Brain microvascular endothelial cell (primary cell): ENCODE results near the gene KCNH6.

Source experiments
- DNase-seq: peaks from one replicate; pipeline ENCODE4 v3.0.0-alpha.2; 2020
- H3K27ac ChIP-seq: fragments of 250-450 bp; sonication (Bioruptor Pico); 2 replicates; pipeline ENCODE4 v1.5.1; 2020; ENCODE audit warnings: mild to moderate bottlenecking, moderate library complexity
- H3K27me3 ChIP-seq: fragments of 250-450 bp; sonication (Bioruptor Pico); replicated peaks from 2 replicates; pipeline ENCODE4 v1.5.1; 2020; ENCODE audit warnings: mild to moderate bottlenecking
- H3K36me3 ChIP-seq: fragments of 250-450 bp; sonication (Bioruptor Pico); replicated peaks from 2 replicates; pipeline ENCODE4 v1.5.1; 2020; ENCODE audit warnings: mild to moderate bottlenecking
- H3K4me3 ChIP-seq: 2 replicates; pipeline ENCODE4 v1.5.1; 2011; ENCODE audit warnings: low read depth, mild to moderate bottlenecking, control low read depth, low read length, moderate library complexity
- in situ Hi-C: cut with HindIII; loops from 2 replicates; pipeline ENCODE4 v1.10.0; 2017; ENCODE audit warnings: low sequenced_read_pairs, low pct_ligation_motif_present
- TF ChIP-seq, protein P1 (sequence below): IDR thresholded peaks from 2 replicates; pipeline ENCODE4 v1.5.1; 2011; ENCODE audit warnings: low read depth, mild to moderate bottlenecking, moderate library complexity, low read length, control low read depth, inconsistent platforms; ENCODE audit errors: missing control alignments

The KCNH6 gene

DNA sequence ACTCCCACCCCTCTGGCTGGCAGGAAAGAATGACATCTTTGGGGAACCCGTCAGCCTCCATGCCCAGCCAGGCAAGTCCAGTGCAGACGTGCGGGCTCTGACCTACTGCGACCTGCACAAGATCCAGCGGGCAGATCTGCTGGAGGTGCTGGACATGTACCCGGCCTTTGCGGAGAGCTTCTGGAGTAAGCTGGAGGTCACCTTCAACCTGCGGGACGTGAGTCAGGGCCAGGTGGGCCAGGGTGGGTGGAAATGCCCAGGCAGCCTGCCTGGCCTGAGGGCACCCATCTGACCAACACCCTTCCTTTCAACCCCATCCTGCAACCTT is 19.0 kb downstream of the KCNH6 start:
- no peak for DNase-seq
- TF ChIP-seq, protein P1, sequence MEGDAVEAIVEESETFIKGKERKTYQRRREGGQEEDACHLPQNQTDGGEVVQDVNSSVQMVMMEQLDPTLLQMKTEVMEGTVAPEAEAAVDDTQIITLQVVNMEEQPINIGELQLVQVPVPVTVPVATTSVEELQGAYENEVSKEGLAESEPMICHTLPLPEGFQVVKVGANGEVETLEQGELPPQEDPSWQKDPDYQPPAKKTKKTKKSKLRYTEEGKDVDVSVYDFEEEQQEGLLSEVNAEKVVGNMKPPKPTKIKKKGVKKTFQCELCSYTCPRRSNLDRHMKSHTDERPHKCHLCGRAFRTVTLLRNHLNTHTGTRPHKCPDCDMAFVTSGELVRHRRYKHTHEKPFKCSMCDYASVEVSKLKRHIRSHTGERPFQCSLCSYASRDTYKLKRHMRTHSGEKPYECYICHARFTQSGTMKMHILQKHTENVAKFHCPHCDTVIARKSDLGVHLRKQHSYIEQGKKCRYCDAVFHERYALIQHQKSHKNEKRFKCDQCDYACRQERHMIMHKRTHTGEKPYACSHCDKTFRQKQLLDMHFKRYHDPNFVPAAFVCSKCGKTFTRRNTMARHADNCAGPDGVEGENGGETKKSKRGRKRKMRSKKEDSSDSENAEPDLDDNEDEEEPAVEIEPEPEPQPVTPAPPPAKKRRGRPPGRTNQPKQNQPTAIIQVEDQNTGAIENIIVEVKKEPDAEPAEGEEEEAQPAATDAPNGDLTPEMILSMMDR = no peak
- no peaks in the 10 kb centered on the region for H3K36me3 ChIP-seq
- H3K27ac ChIP-seq = no peak overlapping the region
- H3K4me3 ChIP-seq = no peak overlapping the region
- peaks cover 18% of the 10 kb centered on the region for H3K27me3 ChIP-seq
- in situ Hi-C loops = no loop called here

DNA sequence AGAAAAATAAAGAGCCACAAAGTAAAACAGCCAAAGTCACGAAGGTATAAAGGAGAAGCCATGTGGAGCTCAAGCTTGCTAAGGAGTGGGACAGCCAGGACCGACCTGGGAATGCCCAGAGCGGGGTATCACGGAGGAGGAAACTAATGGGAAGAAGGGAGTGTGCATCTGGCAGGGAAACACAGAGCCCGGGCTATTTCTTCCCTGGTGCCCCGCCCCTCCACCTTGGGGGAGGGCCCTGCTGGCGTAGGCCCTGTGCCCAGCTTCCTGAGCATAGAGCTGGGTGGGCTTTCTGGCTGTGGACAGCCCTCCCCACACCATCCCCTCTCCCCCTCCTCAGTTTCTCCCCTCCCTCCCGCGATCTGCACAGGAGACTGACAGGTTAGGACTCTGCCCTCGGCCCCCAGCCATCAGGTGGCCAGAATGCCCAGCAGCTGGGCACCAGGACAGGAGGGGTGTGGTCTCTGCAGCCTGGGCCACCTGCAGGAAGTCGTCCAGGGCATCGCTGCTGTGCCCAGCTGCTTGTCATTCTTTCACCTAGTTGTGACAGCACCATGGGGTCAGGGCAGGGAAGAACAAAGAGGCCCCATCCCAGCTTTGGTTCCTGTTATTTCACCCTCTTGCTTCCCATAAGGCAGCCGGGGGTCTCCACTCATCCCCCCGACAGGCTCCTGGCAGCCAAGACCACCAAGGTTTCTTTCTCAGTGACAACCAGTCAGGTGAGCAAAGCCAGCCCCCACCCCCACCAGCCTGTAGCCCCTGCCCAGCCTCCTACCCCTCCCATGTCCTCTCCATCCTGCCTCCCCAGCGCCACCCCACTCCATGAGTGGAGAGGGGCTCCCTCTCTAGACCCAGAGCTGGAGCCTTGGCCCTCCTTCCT is 20.0 kb downstream of the KCNH6 start:
- peaks cover 12% of the 10 kb centered on the region for H3K27me3 ChIP-seq
- H3K27ac ChIP-seq = no peak overlapping the region
- TF ChIP-seq, protein P1 = no peak
- DNase-seq = no peak
- in situ Hi-C loops = no loop called here
- H3K4me3 ChIP-seq = no peak overlapping the region
- no peaks in the 10 kb centered on the region for H3K36me3 ChIP-seq

DNA sequence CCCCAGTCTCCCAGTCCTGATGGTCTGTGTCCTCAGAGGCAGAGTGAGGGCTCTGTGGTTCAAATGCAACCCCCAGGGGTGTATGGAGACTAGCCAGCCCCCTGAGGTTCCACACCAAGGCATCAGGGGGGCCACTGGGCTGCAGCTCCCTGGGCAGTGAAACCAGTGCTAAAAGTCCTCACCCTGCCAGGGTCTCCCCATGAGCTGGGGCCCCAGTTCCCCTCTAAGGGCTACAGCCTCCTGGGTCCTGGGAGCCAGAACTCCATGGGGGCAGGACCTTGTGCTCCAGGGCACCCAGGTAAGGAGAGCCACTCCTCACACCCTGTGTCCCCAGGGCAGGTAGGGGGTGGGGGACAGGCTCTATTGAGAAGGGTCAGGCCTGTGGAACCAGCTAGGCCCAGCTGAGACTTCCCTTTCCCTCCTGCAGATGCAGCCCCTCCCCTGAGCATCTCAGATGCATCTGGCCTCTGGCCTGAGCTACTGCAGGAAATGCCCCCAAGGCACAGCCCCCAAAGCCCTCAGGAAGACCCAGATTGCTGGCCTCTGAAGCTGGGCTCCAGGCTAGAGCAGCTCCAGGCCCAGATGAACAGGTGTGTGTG is 20.8 kb downstream of the KCNH6 start:
- DNase-seq = no peak
- no peaks in the 10 kb centered on the region for H3K36me3 ChIP-seq
- in situ Hi-C loops = no loop called here
- no peak overlapping the region for H3K27ac ChIP-seq
- TF ChIP-seq, protein P1 = no peak
- no peak overlapping the region for H3K4me3 ChIP-seq
- H3K27me3 ChIP-seq = peaks cover 5% of the 10 kb centered on the region

DNA sequence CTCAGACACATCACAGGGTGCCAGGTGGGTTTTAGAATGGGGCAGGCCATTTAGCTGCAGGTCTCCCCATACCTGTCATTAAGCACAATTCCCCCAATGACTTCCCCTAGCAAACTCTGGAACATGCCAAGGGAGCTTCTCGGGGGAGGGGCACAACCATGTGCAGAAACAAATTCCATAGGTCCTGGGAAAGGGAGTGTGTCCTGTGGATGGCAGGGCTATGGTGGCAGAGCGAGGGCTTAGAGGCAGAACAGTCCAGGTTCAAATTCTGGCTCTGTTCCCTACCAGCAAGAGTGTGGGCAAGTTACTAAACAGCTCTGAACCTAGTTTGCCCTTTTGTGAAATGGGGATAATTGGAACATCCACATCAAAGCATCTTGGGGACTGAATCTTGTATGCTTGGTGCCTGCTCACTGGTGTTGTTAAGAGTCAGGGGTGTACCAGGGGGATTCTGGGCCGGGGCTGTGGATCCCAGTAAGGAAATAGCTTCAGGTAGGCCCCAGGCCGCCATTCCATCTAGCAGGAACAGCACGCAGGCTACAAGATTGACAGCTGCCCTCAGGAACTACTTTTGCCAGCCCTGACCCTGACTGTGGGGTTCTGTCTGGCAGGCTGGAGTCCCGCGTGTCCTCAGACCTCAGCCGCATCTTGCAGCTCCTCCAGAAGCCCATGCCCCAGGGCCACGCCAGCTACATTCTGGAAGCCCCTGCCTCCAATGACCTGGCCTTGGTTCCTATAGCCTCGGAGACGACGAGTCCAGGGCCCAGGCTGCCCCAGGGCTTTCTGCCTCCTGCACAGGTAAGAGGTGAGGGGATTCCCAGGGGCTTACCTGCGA is 21.5 kb downstream of the KCNH6 start:
- Histone ChIP-seq H3K4me3 (no peak overlapping the region), H3K27me3 (no peaks in the 10 kb centered on the region), H3K27ac (no peak overlapping the region), H3K36me3 (no peaks in the 10 kb centered on the region)
- TF ChIP-seq, protein P1 = no peak
- no peak for DNase-seq
- in situ Hi-C loops = no loop called here

DNA sequence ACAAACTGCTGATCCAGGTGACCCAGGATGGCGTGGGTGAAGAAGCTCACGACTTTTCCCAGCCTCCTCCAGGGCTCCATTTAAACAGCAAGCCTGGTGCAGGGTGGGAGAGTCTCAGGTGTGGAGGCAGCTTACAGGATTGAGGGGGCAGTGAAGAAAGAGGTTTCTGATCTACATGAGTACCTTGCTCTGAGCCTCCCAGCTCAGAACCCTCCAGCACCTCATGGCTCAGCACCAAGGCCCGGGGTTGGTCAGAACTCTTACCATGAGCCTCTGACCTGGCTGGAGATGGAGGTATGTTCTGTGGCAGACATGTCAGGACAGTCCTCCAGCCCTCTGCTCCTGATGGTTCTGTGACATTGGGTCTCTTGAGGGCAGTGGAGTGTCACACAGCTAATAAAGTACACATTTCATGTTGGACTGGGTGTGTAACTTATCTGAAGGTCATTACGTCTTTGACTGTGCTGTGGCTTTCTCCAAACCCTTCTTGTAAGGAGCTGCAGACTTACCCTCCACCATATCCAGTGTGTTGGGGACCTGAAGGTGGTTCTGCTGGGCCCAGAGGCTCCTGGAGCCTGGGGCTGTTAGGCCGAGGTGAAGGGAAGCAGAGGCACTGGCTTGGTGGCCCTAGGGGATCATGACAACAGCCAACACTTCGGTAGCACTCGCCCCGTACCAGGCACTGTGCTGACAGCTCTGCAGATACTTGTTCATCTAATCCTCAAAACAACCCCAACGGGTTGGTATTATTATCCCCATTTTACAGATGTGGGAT is 23.3 kb downstream of the KCNH6 start:
- Histone ChIP-seq H3K36me3 (no peaks in the 10 kb centered on the region), H3K4me3 (no peak overlapping the region), H3K27me3 (no peaks in the 10 kb centered on the region), H3K27ac (no peak overlapping the region)
- DNase-seq = no peak
- TF ChIP-seq, protein P1 = no peak
- in situ Hi-C loops = no loop called here
